ENCODE results near the gene LHX3. TPM values are rescaled to one million over a fixed set of nuclear protein-coding genes. Genes with fewer than 3 reads are reported as not detected.

Gene LHX3
- polyA plus RNA-seq, 1 donor from 2014 or later = not detected

GRCh38 chr9:136180586-136180985 is 24.3 kb downstream of the LHX3 start:
- no peak overlapping the region for H2AFZ ChIP-seq (ENCODE audit: low read depth, low read length)
- H3K9me3 ChIP-seq (ENCODE audit: low read length) = no peaks in the 10 kb centered on the region
- no peaks in the 10 kb centered on the region for H3F3A ChIP-seq (ENCODE audit: insufficient read depth, low read length, poor library complexity, severe bottlenecking)

DNA sequence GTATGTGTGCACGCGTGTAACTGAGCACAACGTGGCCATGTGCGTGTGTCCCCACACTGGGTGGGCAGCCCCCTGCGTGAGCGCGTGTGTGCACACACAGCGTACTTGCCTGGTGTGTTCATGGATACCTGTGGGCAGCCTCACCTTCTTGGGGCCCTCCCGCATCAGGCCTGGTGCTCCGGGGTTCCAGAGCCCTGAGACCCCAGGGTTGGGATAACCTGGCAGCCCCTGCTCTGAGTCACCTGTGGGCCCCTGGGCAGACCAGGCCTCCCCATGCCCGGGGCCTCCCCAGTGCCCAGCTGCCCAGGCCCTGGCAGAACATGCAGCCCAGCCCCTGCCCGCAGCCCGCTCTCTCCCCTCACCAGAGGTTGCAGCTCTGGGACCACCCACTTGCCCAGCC is 25.2 kb downstream of the LHX3 start:
- no peak overlapping the region for H2AFZ ChIP-seq (ENCODE audit: low read depth, low read length)
- H3K27me3 ChIP-seq (ENCODE audit: insufficient read depth, low read depth, low read length) = no peaks in the 10 kb centered on the region
- no peaks in the 10 kb centered on the region for H3K9me3 ChIP-seq (ENCODE audit: low read length)
- H3K4me3 ChIP-seq (ENCODE audit: low read length) = no peak overlapping the region
- H3F3A ChIP-seq (ENCODE audit: insufficient read depth, low read length, poor library complexity, severe bottlenecking) = no peaks in the 10 kb centered on the region
- H4K20me1 ChIP-seq (ENCODE audit: insufficient read depth) = no peaks in the 10 kb centered on the region
- no peaks in the 10 kb centered on the region for H3K79me2 ChIP-seq (replicated peaks; ENCODE audit: insufficient read depth, low read length)
- H3K4me2 ChIP-seq (ENCODE audit: low read length) = no peak overlapping the region
- no peaks in the 10 kb centered on the region for H3K9me2 ChIP-seq (ENCODE audit: insufficient read depth, low read length)
- no peak overlapping the region for H3K27ac ChIP-seq (ENCODE audit: low read length)
- TF ChIP-seq POLR2AphosphoS5 (IDR thresholded peaks at IDR 0.05) (no peak), EP300 (conservative IDR thresholded peaks at IDR 0.05; ENCODE audit: poor library complexity, severe bottlenecking) (no peak), SMC3 (conservative IDR thresholded peaks at IDR 0.05; ENCODE audit: poor library complexity) (no peak), TAF1 (IDR thresholded peaks at IDR 0.05; ENCODE audit: low read depth) (no peak), RAD21 (conservative IDR thresholded peaks at IDR 0.05) (no peak), EZH2 (IDR thresholded peaks at IDR 0.05; ENCODE audit: borderline replicate concordance, insufficient read depth, low read length, poor library complexity, severe bottlenecking) (no peak), MXI1 (conservative IDR thresholded peaks at IDR 0.05; ENCODE audit: poor library complexity, severe bottlenecking) (no peak)
- TF ChIP-seq, protein P1, sequence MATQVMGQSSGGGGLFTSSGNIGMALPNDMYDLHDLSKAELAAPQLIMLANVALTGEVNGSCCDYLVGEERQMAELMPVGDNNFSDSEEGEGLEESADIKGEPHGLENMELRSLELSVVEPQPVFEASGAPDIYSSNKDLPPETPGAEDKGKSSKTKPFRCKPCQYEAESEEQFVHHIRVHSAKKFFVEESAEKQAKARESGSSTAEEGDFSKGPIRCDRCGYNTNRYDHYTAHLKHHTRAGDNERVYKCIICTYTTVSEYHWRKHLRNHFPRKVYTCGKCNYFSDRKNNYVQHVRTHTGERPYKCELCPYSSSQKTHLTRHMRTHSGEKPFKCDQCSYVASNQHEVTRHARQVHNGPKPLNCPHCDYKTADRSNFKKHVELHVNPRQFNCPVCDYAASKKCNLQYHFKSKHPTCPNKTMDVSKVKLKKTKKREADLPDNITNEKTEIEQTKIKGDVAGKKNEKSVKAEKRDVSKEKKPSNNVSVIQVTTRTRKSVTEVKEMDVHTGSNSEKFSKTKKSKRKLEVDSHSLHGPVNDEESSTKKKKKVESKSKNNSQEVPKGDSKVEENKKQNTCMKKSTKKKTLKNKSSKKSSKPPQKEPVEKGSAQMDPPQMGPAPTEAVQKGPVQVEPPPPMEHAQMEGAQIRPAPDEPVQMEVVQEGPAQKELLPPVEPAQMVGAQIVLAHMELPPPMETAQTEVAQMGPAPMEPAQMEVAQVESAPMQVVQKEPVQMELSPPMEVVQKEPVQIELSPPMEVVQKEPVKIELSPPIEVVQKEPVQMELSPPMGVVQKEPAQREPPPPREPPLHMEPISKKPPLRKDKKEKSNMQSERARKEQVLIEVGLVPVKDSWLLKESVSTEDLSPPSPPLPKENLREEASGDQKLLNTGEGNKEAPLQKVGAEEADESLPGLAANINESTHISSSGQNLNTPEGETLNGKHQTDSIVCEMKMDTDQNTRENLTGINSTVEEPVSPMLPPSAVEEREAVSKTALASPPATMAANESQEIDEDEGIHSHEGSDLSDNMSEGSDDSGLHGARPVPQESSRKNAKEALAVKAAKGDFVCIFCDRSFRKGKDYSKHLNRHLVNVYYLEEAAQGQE (IDR thresholded peaks at IDR 0.05; ENCODE audit: borderline replicate concordance) = no peak
- TF ChIP-seq, protein P2, sequence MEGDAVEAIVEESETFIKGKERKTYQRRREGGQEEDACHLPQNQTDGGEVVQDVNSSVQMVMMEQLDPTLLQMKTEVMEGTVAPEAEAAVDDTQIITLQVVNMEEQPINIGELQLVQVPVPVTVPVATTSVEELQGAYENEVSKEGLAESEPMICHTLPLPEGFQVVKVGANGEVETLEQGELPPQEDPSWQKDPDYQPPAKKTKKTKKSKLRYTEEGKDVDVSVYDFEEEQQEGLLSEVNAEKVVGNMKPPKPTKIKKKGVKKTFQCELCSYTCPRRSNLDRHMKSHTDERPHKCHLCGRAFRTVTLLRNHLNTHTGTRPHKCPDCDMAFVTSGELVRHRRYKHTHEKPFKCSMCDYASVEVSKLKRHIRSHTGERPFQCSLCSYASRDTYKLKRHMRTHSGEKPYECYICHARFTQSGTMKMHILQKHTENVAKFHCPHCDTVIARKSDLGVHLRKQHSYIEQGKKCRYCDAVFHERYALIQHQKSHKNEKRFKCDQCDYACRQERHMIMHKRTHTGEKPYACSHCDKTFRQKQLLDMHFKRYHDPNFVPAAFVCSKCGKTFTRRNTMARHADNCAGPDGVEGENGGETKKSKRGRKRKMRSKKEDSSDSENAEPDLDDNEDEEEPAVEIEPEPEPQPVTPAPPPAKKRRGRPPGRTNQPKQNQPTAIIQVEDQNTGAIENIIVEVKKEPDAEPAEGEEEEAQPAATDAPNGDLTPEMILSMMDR (IDR thresholded peaks at IDR 0.05; ENCODE audit: poor library complexity, severe bottlenecking) = no peak
- H3K9ac ChIP-seq (ENCODE audit: low read length) = no peak overlapping the region
- H3K36me3 ChIP-seq (ENCODE audit: insufficient read depth, low read length) = no peaks in the 10 kb centered on the region

More at GRCh38 chr9:136180586-136180985, 24.3 kb downstream of the LHX3 start:
- H3K36me3 ChIP-seq (ENCODE audit: insufficient read depth, low read length) = no peaks in the 10 kb centered on the region
- H3K27me3 ChIP-seq (ENCODE audit: insufficient read depth, low read depth, low read length) = no peaks in the 10 kb centered on the region
- no peak for TF ChIP-seq POLR2AphosphoS5 (IDR thresholded peaks at IDR 0.05)
- TF ChIP-seq EP300 (conservative IDR thresholded peaks at IDR 0.05; ENCODE audit: poor library complexity, severe bottlenecking) = no peak
- no peak for TF ChIP-seq RAD21 (conservative IDR thresholded peaks at IDR 0.05)
- no peak for TF ChIP-seq SMC3 (conservative IDR thresholded peaks at IDR 0.05; ENCODE audit: poor library complexity)
- TF ChIP-seq, protein P1 (IDR thresholded peaks at IDR 0.05; ENCODE audit: borderline replicate concordance) = no peak
- TF ChIP-seq, protein P2 (IDR thresholded peaks at IDR 0.05; ENCODE audit: poor library complexity, severe bottlenecking) = no peak
- TF ChIP-seq EZH2 (IDR thresholded peaks at IDR 0.05; ENCODE audit: borderline replicate concordance, insufficient read depth, low read length, poor library complexity, severe bottlenecking) = no peak
- TF ChIP-seq MXI1 (conservative IDR thresholded peaks at IDR 0.05; ENCODE audit: poor library complexity, severe bottlenecking) = no peak
- TF ChIP-seq TAF1 (IDR thresholded peaks at IDR 0.05; ENCODE audit: low read depth) = no peak
- no peaks in the 10 kb centered on the region for H4K20me1 ChIP-seq (ENCODE audit: insufficient read depth)
- H3K79me2 ChIP-seq (replicated peaks; ENCODE audit: insufficient read depth, low read length) = no peaks in the 10 kb centered on the region
- H3K9me2 ChIP-seq (ENCODE audit: insufficient read depth, low read length) = no peaks in the 10 kb centered on the region
- H3K4me2 ChIP-seq (ENCODE audit: low read length) = no peak overlapping the region
- H3K27ac ChIP-seq (ENCODE audit: low read length) = no peak overlapping the region
- no peak overlapping the region for H3K4me3 ChIP-seq (ENCODE audit: low read length)
- no peak overlapping the region for H3K9ac ChIP-seq (ENCODE audit: low read length)
